Measurements from ENCODE around the gene AHDC1. TPM values are rescaled to one million over a fixed set of nuclear protein-coding genes. Genes with fewer than 3 reads are reported as not detected.
A peak's percentile ranks its signal among the peaks of the same experiment; 100 is the strongest.

Gene AHDC1
- total and polyA plus RNA-seq, 2 donors (not counting 1 experiment from before 2014, with no cell fraction given) = 4.2 to 6.9 TPM

- H3K4me3 ChIP-seq (replicated peaks in 1 of 4; ENCODE audit: control extremely low read depth in 1 of 4, insufficient read depth in 1 of 4, low read depth in 3 of 4, low read length in 4 of 4) = peak overlapping the region in 1 of 4 experiments; percentile 53
- peaks cover 3% of the 10 kb centered on the region for H3K36me3 ChIP-seq (ENCODE audit: control insufficient read depth, insufficient read depth, low read length)
- no peaks in the 10 kb centered on the region for H3K27me3 ChIP-seq (ENCODE audit: control insufficient read depth, insufficient read depth, low read length)
- peaks cover 67% of the 10 kb centered on the region for H3K4me1 ChIP-seq (ENCODE audit: control insufficient read depth, extremely low read depth, insufficient read depth, low read length)
- peak in 1 of 2 donors; percentile 85 for DNase-seq (ENCODE audit: low read depth in 2 of 2)
- H3K9ac ChIP-seq (ENCODE audit: insufficient read depth, low read length) = no peak overlapping the region
- no peaks in the 10 kb centered on the region for H3K79me2 ChIP-seq (ENCODE audit: control insufficient read depth, insufficient read depth, low read length)
- no peak overlapping the region for H2AFZ ChIP-seq (ENCODE audit: low read length)
- peak overlapping the region; percentile 27 for H3K4me2 ChIP-seq (ENCODE audit: extremely low read depth, insufficient read depth, low read length)
- no peaks in the 10 kb centered on the region for H3K9me3 ChIP-seq (ENCODE audit: control insufficient read depth, insufficient read depth, low read depth, low read length)
- TF ChIP-seq CTCF (conservative IDR thresholded peaks at IDR 0.05 in 1 of 2, IDR thresholded peaks at IDR 0.05 in 1 of 2; ENCODE audit: low read depth in 1 of 2, low read length in 2 of 2) (no peak), EZH2 (IDR thresholded peaks at IDR 0.05; ENCODE audit: low read length, missing control alignments) (no peak)
- no peaks in the 10 kb centered on the region for H4K20me1 ChIP-seq (ENCODE audit: control insufficient read depth, extremely low read depth, insufficient read depth, low read length)
- H3K27ac ChIP-seq (ENCODE audit: insufficient read depth, low read length) = peak overlapping the region; percentile 21
Observed at GRCh38 chr1:27527223-27527889, 76.6 kb downstream of the AHDC1 start.

GRCh38 chr1:27526569-27527222, 77.2 kb downstream of the AHDC1 start:
- H3K9ac ChIP-seq (ENCODE audit: insufficient read depth, low read length) = no peak overlapping the region
- DNase-seq (ENCODE audit: low read depth in 2 of 2) = no peak
- peak overlapping the region; percentile 27 for H3K4me2 ChIP-seq (ENCODE audit: extremely low read depth, insufficient read depth, low read length)

More at GRCh38 chr1:27526569-27527222, 77.2 kb downstream of the AHDC1 start:
- no peaks in the 10 kb centered on the region for H4K20me1 ChIP-seq (ENCODE audit: control insufficient read depth, extremely low read depth, insufficient read depth, low read length)
- no peak overlapping the region for H2AFZ ChIP-seq (ENCODE audit: low read length)
- peak overlapping the region in 3 of 4 experiments; percentile 28 to 53 (median 41) for H3K4me3 ChIP-seq (replicated peaks in 1 of 4; ENCODE audit: control extremely low read depth in 1 of 4, insufficient read depth in 1 of 4, low read depth in 3 of 4, low read length in 4 of 4)
- no peaks in the 10 kb centered on the region for H3K9me3 ChIP-seq (ENCODE audit: control insufficient read depth, insufficient read depth, low read depth, low read length)
- no peaks in the 10 kb centered on the region for H3K27me3 ChIP-seq (ENCODE audit: control insufficient read depth, insufficient read depth, low read length)
- H3K79me2 ChIP-seq (ENCODE audit: control insufficient read depth, insufficient read depth, low read length) = no peaks in the 10 kb centered on the region
- no peak overlapping the region for H3K27ac ChIP-seq (ENCODE audit: insufficient read depth, low read length)
- peaks cover 1% of the 10 kb centered on the region for H3K36me3 ChIP-seq (ENCODE audit: control insufficient read depth, insufficient read depth, low read length)
- H3K4me1 ChIP-seq (ENCODE audit: control insufficient read depth, extremely low read depth, insufficient read depth, low read length) = peaks cover 71% of the 10 kb centered on the region
- no peak for TF ChIP-seq EZH2 (IDR thresholded peaks at IDR 0.05; ENCODE audit: low read length, missing control alignments)
- TF ChIP-seq CTCF (conservative IDR thresholded peaks at IDR 0.05 in 1 of 2, IDR thresholded peaks at IDR 0.05 in 1 of 2; ENCODE audit: low read depth in 1 of 2, low read length in 2 of 2) = no peak

Data from fibroblast of lung (primary cell).